ENCODE measurements around the gene CENPM. TPM values are rescaled to one million over a fixed set of nuclear protein-coding genes. Genes with fewer than 3 reads are reported as not detected.

CENPM gene
- total RNA-seq, 2 experiments from 2014 or later, result 189 to 354 TPM

DNA sequence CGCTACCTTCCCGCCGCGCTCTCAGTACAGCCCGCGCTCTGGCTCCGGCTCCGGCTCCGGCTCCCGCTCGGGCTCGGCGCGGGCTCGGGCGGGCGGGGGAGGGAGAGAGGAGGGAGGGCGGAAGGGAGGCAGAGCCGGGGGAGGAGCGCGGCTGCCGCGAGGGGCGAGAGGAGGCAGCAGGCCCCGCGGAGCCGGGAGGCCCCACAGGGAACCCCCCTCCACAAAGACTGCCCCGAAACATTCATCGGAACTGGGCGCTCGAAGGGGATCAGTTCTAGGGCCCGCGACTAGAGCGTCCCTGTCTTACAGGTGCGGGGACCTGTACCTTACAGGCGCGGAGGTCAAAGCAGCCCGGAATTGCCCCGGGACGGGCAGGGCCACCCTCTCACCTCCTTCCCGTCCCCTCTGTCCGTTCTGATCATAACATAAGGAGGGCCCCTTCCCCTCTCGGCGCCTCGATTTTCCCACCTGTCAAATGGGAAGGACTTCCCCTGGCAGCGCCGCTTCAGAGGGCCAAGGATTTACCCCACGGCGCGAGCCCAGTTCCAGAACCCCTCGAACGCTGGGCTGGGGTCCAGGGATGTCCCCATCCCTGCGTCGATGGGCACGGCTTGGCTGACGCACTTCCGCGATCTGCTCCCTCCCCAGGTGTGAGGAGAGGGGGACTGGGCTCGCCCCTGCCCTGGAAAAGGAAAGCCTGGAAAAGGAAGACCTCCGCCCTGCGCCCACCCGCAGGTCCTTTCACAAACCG lies 31.7 kb downstream of the CENPM start, which contains the start of gene SHISA8:
TSS of gene SHISA8 (minus strand) at position 40 of the 751 bp plus-strand sequence. CDS start 407 bp downstream, outside the sequence.
- no peaks in the 10 kb centered on the region for H3K79me2 ChIP-seq (ENCODE audit: insufficient read depth, low read depth, low read length)
- H3K9me2 ChIP-seq (ENCODE audit: insufficient read depth, low read length), result no peaks in the 10 kb centered on the region
- no peaks in the 10 kb centered on the region for H3K36me3 ChIP-seq (ENCODE audit: insufficient read depth, low read length)
- no peak for TF ChIP-seq EZH2phosphoT487 (IDR thresholded peaks at IDR 0.05; ENCODE audit: borderline replicate concordance, low read depth, low read length)
- TF ChIP-seq, protein P1, sequence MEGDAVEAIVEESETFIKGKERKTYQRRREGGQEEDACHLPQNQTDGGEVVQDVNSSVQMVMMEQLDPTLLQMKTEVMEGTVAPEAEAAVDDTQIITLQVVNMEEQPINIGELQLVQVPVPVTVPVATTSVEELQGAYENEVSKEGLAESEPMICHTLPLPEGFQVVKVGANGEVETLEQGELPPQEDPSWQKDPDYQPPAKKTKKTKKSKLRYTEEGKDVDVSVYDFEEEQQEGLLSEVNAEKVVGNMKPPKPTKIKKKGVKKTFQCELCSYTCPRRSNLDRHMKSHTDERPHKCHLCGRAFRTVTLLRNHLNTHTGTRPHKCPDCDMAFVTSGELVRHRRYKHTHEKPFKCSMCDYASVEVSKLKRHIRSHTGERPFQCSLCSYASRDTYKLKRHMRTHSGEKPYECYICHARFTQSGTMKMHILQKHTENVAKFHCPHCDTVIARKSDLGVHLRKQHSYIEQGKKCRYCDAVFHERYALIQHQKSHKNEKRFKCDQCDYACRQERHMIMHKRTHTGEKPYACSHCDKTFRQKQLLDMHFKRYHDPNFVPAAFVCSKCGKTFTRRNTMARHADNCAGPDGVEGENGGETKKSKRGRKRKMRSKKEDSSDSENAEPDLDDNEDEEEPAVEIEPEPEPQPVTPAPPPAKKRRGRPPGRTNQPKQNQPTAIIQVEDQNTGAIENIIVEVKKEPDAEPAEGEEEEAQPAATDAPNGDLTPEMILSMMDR (conservative IDR thresholded peaks at IDR 0.05; ENCODE audit: low read length), result no peak
- H4K20me1 ChIP-seq (ENCODE audit: insufficient read depth, low read length), result 0 out of 2 replicates have a peak, but pooled peaks cover 6% of the 10 kb centered on the region
- DNase-seq (ENCODE audit: low spot score), result no peak
- BruUV-seq (replicated peaks), result no TSS peak
- H3K9me3 ChIP-seq (ENCODE audit: low read length), result no peaks in the 10 kb centered on the region
- no peak within 1 kb of the TSS for H3K4me3 ChIP-seq (ENCODE audit: low read depth, low read length, poor library complexity, severe bottlenecking)
- CTCF ChIA-PET (ENCODE audit: unreplicated experiment), result no interaction called here
- peaks cover 49% of the 10 kb centered on the region for H3K4me1 ChIP-seq (ENCODE audit: insufficient read depth, low read length, poor library complexity, severe bottlenecking)
- intact Hi-C loops (cut with micrococcal nuclease; ENCODE audit: unreplicated experiment), result loop anchor here (10.0 kb wide), 1 partner anchor 170 kb away; no protein-coding TSS in a partner anchor
- no peak within 1 kb of the TSS for H2AFZ ChIP-seq (ENCODE audit: low read length)
- no peak within 1 kb of the TSS for H3K27ac ChIP-seq (ENCODE audit: low read depth, low read length, poor library complexity, severe bottlenecking)
- peak within 1 kb of the TSS; percentile 30; the same call in 1 of the 2 replicates for H3K4me2 ChIP-seq (ENCODE audit: low read length)
- POLR2A ChIA-PET, result interaction anchor here (0.5 kb wide), 1 partner anchor 9 kb away, joined by 4 read pairs; no protein-coding TSS in a partner anchor

DNA sequence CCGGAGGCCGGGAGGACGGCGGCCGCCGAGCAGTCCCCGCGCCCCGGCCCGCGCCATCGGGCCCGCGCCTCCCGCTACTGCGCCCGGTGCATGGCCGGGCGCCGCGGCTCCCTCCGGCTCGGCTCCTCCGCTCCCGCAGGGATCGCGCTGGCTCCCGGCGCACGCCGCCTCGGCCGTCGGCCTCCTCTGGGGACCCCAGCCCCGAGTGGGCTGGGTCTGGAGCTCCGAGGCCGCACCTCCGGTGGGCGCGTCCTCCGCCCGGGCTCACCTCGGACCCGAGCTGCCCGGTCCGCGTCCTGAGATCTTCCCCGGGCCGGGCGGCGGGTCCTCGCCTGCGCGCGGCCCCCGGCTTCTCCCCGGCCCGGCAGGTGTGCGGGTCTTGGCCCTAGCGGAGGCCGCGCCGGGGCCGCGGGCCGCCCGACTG lies 32.3 kb downstream of the CENPM start:
- CTCF ChIA-PET (ENCODE audit: unreplicated experiment), result no interaction called here
- BruUV-seq (replicated peaks), result no TSS peak
- POLR2A ChIA-PET, result interaction anchor here (0.5 kb wide), 1 partner anchor 9 kb away, joined by 4 read pairs; no protein-coding TSS in a partner anchor
- no peaks in the 10 kb centered on the region for H3K79me2 ChIP-seq (ENCODE audit: insufficient read depth, low read depth, low read length)
- no peak overlapping the region for H3K27ac ChIP-seq (ENCODE audit: low read depth, low read length, poor library complexity, severe bottlenecking)
- intact Hi-C loops (cut with micrococcal nuclease; ENCODE audit: unreplicated experiment), result loop anchor here (5.0 to 10.0 kb wide), 2 partner anchors 170 to 217 kb away; partner anchors contain the start of gene MEI1
- TF ChIP-seq, protein P1 (conservative IDR thresholded peaks at IDR 0.05; ENCODE audit: low read length), result no peak
- TF ChIP-seq EZH2phosphoT487 (IDR thresholded peaks at IDR 0.05; ENCODE audit: borderline replicate concordance, low read depth, low read length), result no peak
- no peaks in the 10 kb centered on the region for H3K9me3 ChIP-seq (ENCODE audit: low read length)
- peaks cover 44% of the 10 kb centered on the region for H3K4me1 ChIP-seq (ENCODE audit: insufficient read depth, low read length, poor library complexity, severe bottlenecking)
- 0 out of 2 replicates have a peak, but pooled peaks cover 6% of the 10 kb centered on the region for H4K20me1 ChIP-seq (ENCODE audit: insufficient read depth, low read length)
- H3K9me2 ChIP-seq (ENCODE audit: insufficient read depth, low read length), result no peaks in the 10 kb centered on the region
- H2AFZ ChIP-seq (ENCODE audit: low read length), result no peak overlapping the region
- H3K36me3 ChIP-seq (ENCODE audit: insufficient read depth, low read length), result no peaks in the 10 kb centered on the region
- no peak overlapping the region for H3K4me3 ChIP-seq (ENCODE audit: low read depth, low read length, poor library complexity, severe bottlenecking)
- no peak for DNase-seq (ENCODE audit: low spot score)
- peak overlapping the region; percentile 30; the same call in 1 of the 2 replicates for H3K4me2 ChIP-seq (ENCODE audit: low read length)
